T-helper 1 cell treated with Interleukin-12 subunit alpha and Interleukin-12 subunit beta and Interleukin-4 antibody, amounts not matched to agents 30 ng/mL and 1 ng/mL, for 36 hours (primary cell): ENCODE measurements around the gene TTL. TPM values are rescaled to one million over a fixed set of nuclear protein-coding genes. Genes with fewer than 3 reads are reported as not detected.

Source experiments
- intact Hi-C: fragments of 100-400 bp; cut with micrococcal nuclease; formaldehyde crosslinking; loops from one replicate; pipeline ENCODE4 v1.15.1; 2024
- total RNA-seq: library from RNA; stranded (reverse); gene quantifications from 2 replicates; pipeline ENCODE4 v1.2.3, GENCODE V29; 2022

The TTL gene
- total RNA-seq, 1 donor from 2014 or later = 35.9 TPM

GRCh38 chr2:112577756-112578155 is 95.8 kb downstream of the TTL start:
- intact Hi-C loops = no loop called here

DNA sequence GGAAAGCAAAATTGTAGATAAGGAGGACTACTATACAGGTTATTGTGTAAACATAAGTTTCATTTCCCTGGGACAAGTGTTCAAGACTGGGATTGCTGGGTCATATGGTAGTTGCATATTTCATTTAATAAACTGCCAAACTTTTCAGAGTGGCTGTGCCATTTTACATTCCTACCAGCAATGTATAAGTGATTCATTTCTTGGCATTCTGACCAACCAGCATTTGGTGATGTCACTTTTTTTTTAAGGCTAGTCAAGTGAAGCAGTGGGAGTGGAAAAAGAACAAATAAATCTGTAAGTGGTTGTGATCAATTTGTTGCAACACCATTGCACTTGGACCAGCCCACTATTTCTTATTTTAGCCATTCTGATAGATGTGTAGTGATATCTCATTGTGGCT is 97.3 kb downstream of the TTL start:
- intact Hi-C loops = no loop called here

GRCh38 chr2:112580084-112580483 is 98.1 kb downstream of the TTL start:
- intact Hi-C loops = loop anchor here (5.0 kb wide), 1 partner anchor 683 kb away; the partner anchor contains the start of gene MERTK

DNA sequence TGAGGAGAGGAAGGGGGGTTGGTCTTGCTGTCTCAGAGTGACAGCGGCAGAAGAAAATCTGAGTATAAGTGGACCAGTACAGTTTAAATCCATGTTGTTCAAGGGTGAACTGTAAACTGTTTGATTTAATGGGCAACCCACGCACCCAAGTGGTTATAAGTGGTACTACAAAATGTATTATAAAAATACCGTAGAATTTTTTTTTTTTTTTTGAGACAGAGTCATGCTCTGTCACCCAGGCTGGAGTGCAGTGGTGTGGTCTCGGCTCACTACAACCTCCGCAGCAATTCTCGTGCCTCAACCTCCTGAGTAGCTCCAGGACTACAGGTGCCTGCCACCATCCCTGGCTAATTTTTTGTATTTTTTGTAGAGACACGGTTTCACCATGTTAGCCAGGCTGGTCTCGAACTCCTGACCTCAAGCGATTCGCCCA is 100.4 kb downstream of the TTL start:
- intact Hi-C loops = loop anchor here (1.0 to 5.0 kb wide), 3 partner anchors 101 to 685 kb away; partner anchors contain the start of gene MERTK

DNA sequence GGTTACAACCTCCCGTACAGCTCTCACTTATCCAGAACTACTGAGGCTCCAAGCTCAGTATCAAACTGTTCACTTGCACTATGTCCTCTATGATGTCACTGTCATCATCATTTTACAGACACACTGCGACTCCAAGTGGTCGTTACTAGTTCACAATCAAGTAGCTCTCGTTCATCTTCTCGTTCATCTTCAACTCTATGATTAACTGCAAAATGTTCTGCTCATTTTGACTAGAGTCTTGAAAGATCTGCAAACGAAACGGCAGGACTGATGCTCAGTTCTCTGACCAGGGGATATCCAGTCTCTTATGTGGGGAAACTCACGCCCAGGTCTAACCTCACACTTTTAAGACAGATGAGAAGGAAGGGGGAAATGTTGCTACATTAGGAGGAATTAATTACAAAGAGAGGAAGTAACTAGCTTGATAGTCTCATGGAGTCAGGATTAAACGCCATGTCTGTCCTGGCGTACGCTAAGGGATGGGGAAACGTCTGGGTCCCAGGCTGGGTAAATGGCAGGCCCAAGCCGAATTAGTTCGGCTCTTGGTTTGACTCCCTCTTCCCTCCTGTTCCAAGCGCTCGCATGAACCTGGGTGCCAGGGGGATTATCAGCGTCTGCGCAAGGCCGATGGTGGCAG is 101.7 kb downstream of the TTL start:
- intact Hi-C loops = loop anchor here (1.0 to 5.0 kb wide), 16 partner anchors 17 to 699 kb away; partner anchors contain the start of genes ANAPC1, CKAP2L, MERTK and POLR1B

DNA sequence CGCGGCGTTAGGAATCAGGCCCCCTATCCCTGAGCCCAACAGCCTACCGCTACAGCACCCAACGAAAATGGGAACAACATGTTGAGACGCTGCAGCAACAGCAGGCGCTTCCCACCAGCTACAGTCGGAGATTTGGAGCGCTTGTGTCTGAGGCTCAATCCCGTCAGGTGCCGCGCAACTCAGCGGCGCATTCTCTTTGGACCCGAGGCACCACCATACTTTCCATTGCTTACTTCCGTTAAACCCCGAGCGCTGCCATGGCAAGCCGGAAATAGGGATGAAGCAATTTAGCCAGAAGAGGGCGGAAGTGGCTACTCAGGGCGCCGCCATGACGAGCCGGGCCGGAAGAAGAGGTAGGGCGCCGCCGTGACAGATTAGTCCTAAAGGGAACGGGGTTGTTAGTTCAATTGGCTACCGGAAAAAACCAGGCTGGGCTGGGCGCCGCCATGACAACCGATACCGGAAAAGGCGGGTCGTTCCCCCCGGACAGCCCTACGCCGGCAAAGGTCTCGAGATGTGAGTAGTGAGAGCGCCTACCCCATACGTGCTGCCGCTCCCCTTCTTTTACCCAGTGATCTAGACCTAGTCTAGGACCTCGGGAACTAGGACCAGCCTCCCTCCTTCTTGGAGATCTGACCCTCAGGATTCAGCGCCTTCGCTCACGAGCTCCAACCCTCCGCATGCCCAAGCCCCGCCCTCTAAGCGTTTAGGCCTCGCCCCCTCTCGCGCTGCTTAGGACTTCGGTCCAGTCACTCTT is 102.4 kb downstream of the TTL start, which contains the start of gene CHCHD5:
Gene CHCHD5, plus strand, starts transcription at position 476 of the 757 bp plus-strand sequence. Its CDS starts 39 bp downstream, at position 515.
- intact Hi-C loops = loop anchor here (1.0 to 5.0 kb wide), 16 partner anchors 16 to 700 kb away; partner anchors contain the start of genes ANAPC1, CKAP2L, MERTK and POLR1B

DNA sequence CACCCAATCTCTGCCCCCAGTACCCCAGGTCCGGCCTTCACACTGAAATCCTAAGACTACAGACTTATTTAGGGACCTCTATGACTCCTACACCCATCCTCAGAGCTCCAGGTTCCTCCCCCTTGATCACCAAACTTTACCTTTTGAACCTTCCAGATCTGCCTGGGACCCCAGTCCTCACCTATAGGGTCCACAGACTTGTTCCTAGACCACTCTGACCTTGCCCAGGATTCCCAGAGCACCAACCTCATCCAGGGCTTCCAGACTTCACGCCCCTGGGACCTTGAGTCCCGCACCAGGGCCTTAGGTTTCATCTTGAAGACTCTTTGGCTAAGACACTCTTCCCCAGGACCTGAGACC is 102.9 kb downstream of the TTL start:
- intact Hi-C loops = loop anchor here (1.0 to 5.0 kb wide), 16 partner anchors 15 to 701 kb away; partner anchors contain the start of genes ANAPC1, CKAP2L, MERTK and POLR1B

DNA sequence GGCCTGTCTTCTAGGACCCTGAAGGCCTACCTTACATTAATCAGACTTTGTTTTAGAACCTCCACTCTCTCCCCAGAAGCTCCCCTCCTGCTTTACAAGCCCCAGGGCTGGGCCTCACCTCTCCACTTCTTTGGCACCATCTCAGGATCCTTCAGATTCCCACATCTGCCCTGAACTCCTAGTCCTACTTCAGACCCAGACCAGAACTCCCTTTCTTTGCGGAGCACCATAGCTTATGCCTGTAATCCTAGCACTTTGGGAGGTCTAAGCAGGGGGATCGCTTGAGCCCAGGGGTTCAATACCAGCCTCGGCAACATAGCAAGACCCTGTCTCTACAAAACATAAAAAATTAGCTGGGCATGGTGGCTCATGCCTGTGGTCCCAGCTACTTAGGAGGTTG is 103.4 kb downstream of the TTL start:
- intact Hi-C loops = no loop called here

DNA sequence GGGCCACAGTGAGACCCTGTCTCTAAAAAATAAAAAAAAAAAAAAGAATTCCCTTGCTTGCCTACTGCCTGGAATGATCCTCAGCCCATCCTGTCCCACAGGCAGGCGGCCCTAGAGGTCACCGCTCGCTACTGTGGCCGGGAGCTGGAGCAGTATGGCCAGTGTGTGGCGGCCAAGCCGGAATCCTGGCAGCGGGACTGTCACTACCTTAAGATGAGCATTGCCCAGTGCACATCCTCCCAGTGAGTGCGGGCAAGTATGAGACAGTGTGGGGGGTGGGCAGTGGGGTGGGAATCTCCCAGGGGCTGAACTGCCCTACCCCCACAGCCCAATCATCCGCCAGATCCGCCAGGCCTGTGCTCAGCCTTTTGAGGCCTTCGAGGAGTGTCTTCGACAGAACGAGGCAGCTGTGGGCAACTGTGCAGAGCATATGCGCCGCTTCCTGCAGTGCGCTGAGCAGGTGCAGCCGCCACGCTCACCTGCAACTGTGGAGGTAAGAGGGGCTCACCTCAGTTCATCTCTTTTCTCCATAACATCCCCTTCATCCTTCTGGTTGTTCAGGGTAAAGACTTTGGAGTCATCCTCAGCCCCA is 104.0 kb downstream of the TTL start:
- intact Hi-C loops = no loop called here

DNA sequence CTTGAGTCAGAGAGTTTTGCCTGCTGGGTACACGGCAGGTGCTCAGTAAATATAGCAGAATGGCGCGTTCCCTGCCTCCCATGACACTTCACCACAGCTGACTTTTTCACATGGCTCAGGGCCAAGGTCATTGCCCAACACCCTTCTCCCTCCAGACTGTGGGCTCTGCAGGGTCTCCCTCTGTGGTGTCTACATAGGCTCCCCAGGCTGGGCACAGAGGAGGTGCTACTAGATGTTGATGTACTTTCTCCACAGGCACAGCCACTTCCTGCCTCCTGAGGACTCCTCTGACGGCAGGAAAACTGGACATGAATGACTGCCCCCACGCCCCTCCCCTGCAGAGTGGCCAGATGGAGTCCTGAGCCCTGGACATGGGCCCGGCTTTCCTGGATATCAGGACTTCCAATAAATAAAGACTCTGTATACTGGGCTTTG is 106.7 kb downstream of the TTL start:
- intact Hi-C loops = no loop called here

Other genes starting within 250 kb of the TTL start
- gene ZC3H8, start 227.1 kb upstream of the TTL start, total RNA-seq = 20.4 and 22.3 TPM in 2 replicates
- 7.2 and 9.0 TPM in 2 replicates for gene ZC3H6, start 206.6 kb upstream of the TTL start, total RNA-seq
- 8.4 and 9.9 TPM in 2 replicates for gene RGPD8, start 48.5 kb upstream of the TTL start, total RNA-seq
- 36.2 and 42.3 TPM in 2 replicates for gene POLR1B, start 60.3 kb downstream of the TTL start, total RNA-seq
- 28.1 and 29.8 TPM in 2 replicates for gene CHCHD5, start 102.5 kb downstream of the TTL start, total RNA-seq
- 212 and 216 TPM in 2 replicates for gene SLC20A1, start 163.8 kb downstream of the TTL start, total RNA-seq
- 0.17 TPM in 1 of 2 replicates, not detected in the other for gene NT5DC4, start 238.9 kb downstream of the TTL start, total RNA-seq